K562 (cell line): ENCODE measurements around the gene WNK2. TPM values are rescaled to one million over a fixed set of nuclear protein-coding genes. Genes with fewer than 3 reads are reported as not detected.

Experiments used
- AFF1 ChIP-seq, 2 experiments: fragments of 450-650 bp; IDR thresholded peaks; 2 replicates each; pipeline ENCODE4 v1.6.1; 2018; ENCODE audit warnings: mild to moderate bottlenecking in 2 of 2, low read depth in 1 of 2; ENCODE audit not compliant: partially characterized antibody in 2 of 2
- NCOA2 ChIP-seq, 2 experiments: fragments of 450-650 bp; IDR thresholded peaks; 2 replicates each; pipeline ENCODE4 v1.6.1; 2018; ENCODE audit warnings: mild to moderate bottlenecking in 2 of 2, moderate library complexity in 1 of 2; ENCODE audit not compliant: partially characterized antibody in 2 of 2
- SMARCA4 ChIP-seq: fragments of 450-650 bp; IDR thresholded peaks from 2 replicates; pipeline ENCODE4 v1.6.1; 2016
- polyA plus RNA-seq, 8 experiments: library from polyadenylated mRNA; depleted of rRNA in 4 of 8; stranded (reverse) in 5 of 8; unstranded in 3 of 8; fragments of >200 nt; fragmentation: Nextera tagmentation in 2 of 8; fragmentation: Illumina TruSeq in 1 of 8; extraction: Ambion mirVana in 2 of 8; extraction: Trizol in 1 of 8; gene quantifications; 2 replicates each; pipeline versions ENCODE4 v1.2.1 to v1.2.3, GENCODE V29; 2011 to 2014; ENCODE audit warnings: inconsistent platforms in 1 of 8, missing spikeins in 1 of 8
- total RNA-seq, 7 experiments: library from RNA; depleted of rRNA in 6 of 7; stranded (reverse); fragments of >200 nt in 6 of 7; fragmentation: Illumina TruSeq in 2 of 7; extraction: Trizol in 2 of 7; gene quantifications; 2 replicates each; pipeline versions ENCODE4 v1.2.1 to v1.2.3, GENCODE V29; 2011 to 2021; ENCODE audit warnings: low replicate concordance in 1 of 7
- TF ChIP-seq, protein P1 (sequence below): fragments of 200-600 bp; sonication (generic); IDR thresholded peaks from one replicate; pipeline ENCODE4 v1.6.1; 2012; ENCODE audit warnings: mild to moderate bottlenecking, low read depth, low read length, inconsistent platforms

Gene WNK2
- total and polyA plus RNA-seq, 9 of the 15 experiments (the other 6 are each of a cell fraction or from before 2014, with no cell fraction given): 0.36 to 3.3 (median 0.64) TPM; not detected in 2

- TF ChIP-seq, protein P1, sequence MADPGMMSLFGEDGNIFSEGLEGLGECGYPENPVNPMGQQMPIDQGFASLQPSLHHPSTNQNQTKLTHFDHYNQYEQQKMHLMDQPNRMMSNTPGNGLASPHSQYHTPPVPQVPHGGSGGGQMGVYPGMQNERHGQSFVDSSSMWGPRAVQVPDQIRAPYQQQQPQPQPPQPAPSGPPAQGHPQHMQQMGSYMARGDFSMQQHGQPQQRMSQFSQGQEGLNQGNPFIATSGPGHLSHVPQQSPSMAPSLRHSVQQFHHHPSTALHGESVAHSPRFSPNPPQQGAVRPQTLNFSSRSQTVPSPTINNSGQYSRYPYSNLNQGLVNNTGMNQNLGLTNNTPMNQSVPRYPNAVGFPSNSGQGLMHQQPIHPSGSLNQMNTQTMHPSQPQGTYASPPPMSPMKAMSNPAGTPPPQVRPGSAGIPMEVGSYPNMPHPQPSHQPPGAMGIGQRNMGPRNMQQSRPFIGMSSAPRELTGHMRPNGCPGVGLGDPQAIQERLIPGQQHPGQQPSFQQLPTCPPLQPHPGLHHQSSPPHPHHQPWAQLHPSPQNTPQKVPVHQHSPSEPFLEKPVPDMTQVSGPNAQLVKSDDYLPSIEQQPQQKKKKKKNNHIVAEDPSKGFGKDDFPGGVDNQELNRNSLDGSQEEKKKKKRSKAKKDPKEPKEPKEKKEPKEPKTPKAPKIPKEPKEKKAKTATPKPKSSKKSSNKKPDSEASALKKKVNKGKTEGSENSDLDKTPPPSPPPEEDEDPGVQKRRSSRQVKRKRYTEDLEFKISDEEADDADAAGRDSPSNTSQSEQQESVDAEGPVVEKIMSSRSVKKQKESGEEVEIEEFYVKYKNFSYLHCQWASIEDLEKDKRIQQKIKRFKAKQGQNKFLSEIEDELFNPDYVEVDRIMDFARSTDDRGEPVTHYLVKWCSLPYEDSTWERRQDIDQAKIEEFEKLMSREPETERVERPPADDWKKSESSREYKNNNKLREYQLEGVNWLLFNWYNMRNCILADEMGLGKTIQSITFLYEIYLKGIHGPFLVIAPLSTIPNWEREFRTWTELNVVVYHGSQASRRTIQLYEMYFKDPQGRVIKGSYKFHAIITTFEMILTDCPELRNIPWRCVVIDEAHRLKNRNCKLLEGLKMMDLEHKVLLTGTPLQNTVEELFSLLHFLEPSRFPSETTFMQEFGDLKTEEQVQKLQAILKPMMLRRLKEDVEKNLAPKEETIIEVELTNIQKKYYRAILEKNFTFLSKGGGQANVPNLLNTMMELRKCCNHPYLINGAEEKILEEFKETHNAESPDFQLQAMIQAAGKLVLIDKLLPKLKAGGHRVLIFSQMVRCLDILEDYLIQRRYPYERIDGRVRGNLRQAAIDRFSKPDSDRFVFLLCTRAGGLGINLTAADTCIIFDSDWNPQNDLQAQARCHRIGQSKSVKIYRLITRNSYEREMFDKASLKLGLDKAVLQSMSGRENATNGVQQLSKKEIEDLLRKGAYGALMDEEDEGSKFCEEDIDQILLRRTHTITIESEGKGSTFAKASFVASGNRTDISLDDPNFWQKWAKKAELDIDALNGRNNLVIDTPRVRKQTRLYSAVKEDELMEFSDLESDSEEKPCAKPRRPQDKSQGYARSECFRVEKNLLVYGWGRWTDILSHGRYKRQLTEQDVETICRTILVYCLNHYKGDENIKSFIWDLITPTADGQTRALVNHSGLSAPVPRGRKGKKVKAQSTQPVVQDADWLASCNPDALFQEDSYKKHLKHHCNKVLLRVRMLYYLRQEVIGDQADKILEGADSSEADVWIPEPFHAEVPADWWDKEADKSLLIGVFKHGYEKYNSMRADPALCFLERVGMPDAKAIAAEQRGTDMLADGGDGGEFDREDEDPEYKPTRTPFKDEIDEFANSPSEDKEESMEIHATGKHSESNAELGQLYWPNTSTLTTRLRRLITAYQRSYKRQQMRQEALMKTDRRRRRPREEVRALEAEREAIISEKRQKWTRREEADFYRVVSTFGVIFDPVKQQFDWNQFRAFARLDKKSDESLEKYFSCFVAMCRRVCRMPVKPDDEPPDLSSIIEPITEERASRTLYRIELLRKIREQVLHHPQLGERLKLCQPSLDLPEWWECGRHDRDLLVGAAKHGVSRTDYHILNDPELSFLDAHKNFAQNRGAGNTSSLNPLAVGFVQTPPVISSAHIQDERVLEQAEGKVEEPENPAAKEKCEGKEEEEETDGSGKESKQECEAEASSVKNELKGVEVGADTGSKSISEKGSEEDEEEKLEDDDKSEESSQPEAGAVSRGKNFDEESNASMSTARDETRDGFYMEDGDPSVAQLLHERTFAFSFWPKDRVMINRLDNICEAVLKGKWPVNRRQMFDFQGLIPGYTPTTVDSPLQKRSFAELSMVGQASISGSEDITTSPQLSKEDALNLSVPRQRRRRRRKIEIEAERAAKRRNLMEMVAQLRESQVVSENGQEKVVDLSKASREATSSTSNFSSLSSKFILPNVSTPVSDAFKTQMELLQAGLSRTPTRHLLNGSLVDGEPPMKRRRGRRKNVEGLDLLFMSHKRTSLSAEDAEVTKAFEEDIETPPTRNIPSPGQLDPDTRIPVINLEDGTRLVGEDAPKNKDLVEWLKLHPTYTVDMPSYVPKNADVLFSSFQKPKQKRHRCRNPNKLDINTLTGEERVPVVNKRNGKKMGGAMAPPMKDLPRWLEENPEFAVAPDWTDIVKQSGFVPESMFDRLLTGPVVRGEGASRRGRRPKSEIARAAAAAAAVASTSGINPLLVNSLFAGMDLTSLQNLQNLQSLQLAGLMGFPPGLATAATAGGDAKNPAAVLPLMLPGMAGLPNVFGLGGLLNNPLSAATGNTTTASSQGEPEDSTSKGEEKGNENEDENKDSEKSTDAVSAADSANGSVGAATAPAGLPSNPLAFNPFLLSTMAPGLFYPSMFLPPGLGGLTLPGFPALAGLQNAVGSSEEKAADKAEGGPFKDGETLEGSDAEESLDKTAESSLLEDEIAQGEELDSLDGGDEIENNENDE: no peak
- TF ChIP-seq AFF1 (IDR thresholded peaks at IDR 0.05; ENCODE audit: low read depth in 1 of 2, partially characterized antibody in 2 of 2) (no peak), SMARCA4 (no peak), NCOA2 (IDR thresholded peaks at IDR 0.05; ENCODE audit: partially characterized antibody in 2 of 2) (no peak)
These were observed 103.2 kb downstream of the WNK2 start (continued) for GRCh38 chr9:93287189-93287552.
